ENCODE measurements around the gene FRMPD4.

DNA sequence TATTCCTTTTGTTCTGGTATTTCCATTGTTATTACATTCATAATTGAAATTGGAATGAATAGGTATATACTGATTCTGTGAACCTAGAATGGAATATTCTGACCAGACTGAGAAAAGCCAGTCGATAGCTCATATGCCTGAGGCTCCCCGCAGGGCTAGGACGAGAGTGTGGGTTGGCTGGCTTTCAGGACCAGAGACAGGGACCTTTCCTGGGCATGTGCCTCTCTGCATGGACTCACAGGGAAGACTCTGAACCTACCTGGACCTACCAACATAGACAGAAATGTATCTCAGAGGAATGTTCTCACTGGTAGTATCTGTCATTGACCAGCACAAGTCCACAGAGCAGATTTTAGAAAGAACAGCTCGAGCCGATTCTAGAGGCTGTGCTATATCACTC is 214.6 kb downstream of the FRMPD4 start:
- no peak for TF ChIP-seq ZNF70 (CRISPR knock-in tag; IDR thresholded peaks at IDR 0.05)
- no peak for TF ChIP-seq TCF4 (CRISPR knock-in tag; IDR thresholded peaks at IDR 0.05; ENCODE audit: borderline replicate concordance)
- TF ChIP-seq ESRRG (CRISPR knock-in tag; IDR thresholded peaks at IDR 0.05), result no peak
- TF ChIP-seq PPARA (CRISPR knock-in tag; IDR thresholded peaks at IDR 0.05; ENCODE audit: borderline replicate concordance), result no peak
- TF ChIP-seq, protein P1, sequence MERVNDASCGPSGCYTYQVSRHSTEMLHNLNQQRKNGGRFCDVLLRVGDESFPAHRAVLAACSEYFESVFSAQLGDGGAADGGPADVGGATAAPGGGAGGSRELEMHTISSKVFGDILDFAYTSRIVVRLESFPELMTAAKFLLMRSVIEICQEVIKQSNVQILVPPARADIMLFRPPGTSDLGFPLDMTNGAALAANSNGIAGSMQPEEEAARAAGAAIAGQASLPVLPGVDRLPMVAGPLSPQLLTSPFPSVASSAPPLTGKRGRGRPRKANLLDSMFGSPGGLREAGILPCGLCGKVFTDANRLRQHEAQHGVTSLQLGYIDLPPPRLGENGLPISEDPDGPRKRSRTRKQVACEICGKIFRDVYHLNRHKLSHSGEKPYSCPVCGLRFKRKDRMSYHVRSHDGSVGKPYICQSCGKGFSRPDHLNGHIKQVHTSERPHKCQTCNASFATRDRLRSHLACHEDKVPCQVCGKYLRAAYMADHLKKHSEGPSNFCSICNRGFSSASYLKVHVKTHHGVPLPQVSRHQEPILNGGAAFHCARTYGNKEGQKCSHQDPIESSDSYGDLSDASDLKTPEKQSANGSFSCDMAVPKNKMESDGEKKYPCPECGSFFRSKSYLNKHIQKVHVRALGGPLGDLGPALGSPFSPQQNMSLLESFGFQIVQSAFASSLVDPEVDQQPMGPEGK (CRISPR knock-in tag; IDR thresholded peaks at IDR 0.05; ENCODE audit: borderline replicate concordance), result no peak
- TF ChIP-seq, protein P2, sequence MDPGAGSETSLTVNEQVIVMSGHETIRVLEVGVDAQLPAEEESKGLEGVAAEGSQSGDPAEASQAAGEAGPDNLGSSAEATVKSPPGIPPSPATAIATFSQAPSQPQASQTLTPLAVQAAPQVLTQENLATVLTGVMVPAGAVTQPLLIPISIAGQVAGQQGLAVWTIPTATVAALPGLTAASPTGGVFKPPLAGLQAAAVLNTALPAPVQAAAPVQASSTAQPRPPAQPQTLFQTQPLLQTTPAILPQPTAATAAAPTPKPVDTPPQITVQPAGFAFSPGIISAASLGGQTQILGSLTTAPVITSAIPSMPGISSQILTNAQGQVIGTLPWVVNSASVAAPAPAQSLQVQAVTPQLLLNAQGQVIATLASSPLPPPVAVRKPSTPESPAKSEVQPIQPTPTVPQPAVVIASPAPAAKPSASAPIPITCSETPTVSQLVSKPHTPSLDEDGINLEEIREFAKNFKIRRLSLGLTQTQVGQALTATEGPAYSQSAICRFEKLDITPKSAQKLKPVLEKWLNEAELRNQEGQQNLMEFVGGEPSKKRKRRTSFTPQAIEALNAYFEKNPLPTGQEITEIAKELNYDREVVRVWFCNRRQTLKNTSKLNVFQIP (CRISPR knock-in tag; IDR thresholded peaks at IDR 0.05; ENCODE audit: borderline replicate concordance, low read depth), result no peak

All from SK-N-SH treated with all-trans-retinoic acid at 6 μM for 48 hours (cell line).